ENCODE results near the gene DISC1.

Gene DISC1

DNA sequence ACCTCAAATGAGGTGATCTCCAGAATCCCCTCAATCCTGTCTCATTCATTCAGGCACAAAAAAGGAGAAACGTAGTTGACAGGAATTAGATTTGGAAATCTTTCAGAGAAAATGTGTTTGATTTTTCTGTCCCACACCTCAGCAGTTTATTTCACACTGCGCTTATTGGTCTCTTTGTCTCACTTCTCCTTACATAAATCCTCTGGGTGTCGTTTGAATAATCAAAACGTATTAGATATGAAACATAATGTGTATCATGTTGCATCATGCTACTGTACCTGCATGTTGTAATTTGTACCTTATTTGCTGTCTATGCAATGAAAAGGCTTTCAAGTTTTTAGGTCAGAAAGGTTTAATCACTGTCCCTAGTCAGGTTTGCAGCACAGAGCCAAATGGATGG lies 255.7 kb downstream of the DISC1 start:
- DNase-seq (ENCODE audit: insufficient read length) (no peak), FAIRE-seq (no peak)
- TF ChIP-seq POLR2AphosphoS5 (IDR thresholded peaks at IDR 0.05; ENCODE audit: low read depth, low read length) (no peak), POLR2A (IDR thresholded peaks at IDR 0.05; ENCODE audit: low read depth, low read length) (no peak), TAF1 (IDR thresholded peaks at IDR 0.05; ENCODE audit: borderline replicate concordance, low read depth, low read length) (no peak)

DNA sequence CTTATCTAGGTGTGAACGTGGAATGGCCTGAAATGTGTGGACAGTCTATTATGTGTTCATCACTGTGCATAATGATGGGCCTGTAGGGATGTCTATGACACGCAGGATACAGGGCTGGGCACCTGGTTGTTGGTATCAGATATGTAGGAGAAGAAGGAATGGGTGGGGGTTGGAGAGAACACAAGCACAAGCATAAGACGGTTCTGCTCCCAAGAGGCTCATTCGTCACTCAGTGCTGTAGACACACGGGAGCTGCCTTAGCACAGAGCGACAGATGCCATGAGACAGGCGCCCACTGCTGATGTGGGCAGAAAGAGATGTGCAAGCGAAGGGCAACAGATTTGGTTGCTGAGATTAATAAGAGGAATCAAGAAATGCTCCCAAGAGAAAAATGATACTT lies 256.2 kb downstream of the DISC1 start:
- no peak for FAIRE-seq
- TF ChIP-seq POLR2AphosphoS5 (IDR thresholded peaks at IDR 0.05; ENCODE audit: low read depth, low read length) (no peak), POLR2A (IDR thresholded peaks at IDR 0.05; ENCODE audit: low read depth, low read length) (no peak), TAF1 (IDR thresholded peaks at IDR 0.05; ENCODE audit: borderline replicate concordance, low read depth, low read length) (no peak)
- DNase-seq (ENCODE audit: insufficient read length): no peak

DNA sequence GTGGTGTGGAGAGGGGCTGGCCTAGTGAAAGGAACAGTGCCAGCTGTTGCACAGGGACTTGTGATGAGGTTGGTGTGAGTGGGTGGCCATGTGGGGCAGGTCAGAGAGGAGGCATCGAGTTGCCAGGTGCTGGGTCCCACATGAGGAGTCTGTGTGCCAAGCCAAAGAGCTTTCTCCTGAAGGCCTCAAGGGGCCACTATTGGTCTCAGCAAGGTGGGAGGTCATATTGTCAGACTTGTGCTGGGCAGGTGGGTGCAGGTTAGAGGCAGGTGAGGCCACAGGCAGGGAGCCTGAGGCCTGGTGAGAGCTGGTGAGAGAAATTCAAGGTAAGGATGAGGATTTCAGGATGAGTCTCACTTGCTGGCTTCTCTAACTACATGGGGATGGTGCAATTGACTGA lies 256.8 kb downstream of the DISC1 start:
- TF ChIP-seq POLR2A (IDR thresholded peaks at IDR 0.05; ENCODE audit: low read depth, low read length): no peak
- no peak for TF ChIP-seq POLR2AphosphoS5 (IDR thresholded peaks at IDR 0.05; ENCODE audit: low read depth, low read length)
- TF ChIP-seq TAF1 (IDR thresholded peaks at IDR 0.05; ENCODE audit: borderline replicate concordance, low read depth, low read length): no peak
- DNase-seq (ENCODE audit: insufficient read length) (no peak), FAIRE-seq (no peak)

DNA sequence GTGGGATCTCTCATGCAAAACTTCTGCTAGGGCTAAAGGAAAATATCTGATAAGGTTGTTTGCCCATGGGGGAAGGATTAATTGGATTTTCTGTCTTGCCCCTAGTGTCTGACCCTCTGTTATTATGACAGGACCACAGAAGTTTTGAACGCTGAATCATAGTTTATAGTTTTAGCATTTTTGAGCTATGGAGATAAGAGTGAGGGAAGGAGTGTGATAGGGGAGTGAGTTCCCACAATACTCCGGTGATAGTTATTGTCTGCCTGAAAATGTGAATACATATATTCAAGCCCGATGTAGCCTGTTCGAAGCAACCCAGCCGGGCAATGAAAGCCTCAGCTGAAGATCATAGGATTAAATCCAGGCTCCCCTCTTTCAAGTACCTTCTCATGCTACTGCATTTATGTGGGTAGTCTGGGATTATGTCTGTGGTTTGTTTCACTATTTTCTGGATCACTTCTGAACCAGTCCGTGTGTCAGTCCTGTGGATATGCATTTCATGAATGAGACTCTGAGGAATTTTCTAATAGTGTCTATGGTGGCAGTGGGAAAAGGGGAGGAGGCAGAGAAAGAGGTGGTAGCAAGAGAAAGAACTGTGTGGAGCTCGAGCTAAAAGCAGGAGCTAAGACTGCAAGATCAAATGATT lies 258.7 kb downstream of the DISC1 start:
- DNase-seq (ENCODE audit: insufficient read length) (no peak), FAIRE-seq (no peak)
- no peak for TF ChIP-seq TAF1 (IDR thresholded peaks at IDR 0.05; ENCODE audit: borderline replicate concordance, low read depth, low read length)
- TF ChIP-seq POLR2A (IDR thresholded peaks at IDR 0.05; ENCODE audit: low read depth, low read length): no peak
- no peak for TF ChIP-seq POLR2AphosphoS5 (IDR thresholded peaks at IDR 0.05; ENCODE audit: low read depth, low read length)

DNA sequence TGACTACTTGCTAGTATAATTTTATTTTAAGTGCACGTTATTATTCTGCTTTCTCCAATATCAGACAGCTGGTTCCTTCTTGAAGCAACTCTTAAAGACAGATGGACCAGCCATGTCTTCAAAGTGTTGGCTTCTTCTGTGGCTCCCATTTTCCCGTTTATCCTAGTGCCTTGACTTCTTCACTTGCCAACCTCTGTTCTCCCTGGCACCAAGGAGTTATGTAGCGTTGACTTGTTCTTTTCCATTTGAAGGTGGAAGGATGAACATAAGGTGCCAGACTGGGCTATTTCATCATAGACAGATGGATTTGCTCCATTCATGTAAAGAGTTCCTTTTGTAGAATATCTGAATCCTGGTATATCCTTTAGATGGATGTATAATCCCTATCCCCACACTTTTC lies 260.6 kb downstream of the DISC1 start:
- DNase-seq (ENCODE audit: insufficient read length) (no peak), FAIRE-seq (no peak)
- no peak for TF ChIP-seq TAF1 (IDR thresholded peaks at IDR 0.05; ENCODE audit: borderline replicate concordance, low read depth, low read length)
- TF ChIP-seq POLR2AphosphoS5 (IDR thresholded peaks at IDR 0.05; ENCODE audit: low read depth, low read length): no peak
- TF ChIP-seq POLR2A (IDR thresholded peaks at IDR 0.05; ENCODE audit: low read depth, low read length): no peak

DNA sequence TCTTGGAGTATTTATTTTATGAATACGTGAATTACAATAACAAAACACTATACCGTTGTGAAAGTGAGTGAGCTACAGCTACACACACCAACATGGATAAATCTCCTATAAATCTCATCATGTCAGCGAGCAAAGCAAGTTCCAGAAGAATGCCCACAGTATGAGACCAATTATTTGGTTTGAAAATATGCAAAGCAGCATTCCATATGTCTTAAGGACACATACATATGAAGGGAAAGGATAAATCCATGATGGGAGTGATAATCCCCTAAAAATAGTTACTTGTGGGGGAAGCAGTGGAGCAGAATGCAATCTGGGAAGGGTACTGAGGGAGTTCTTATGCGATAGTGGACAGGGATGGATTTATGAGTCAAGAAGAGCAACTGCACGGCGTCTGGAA lies 261.3 kb downstream of the DISC1 start:
- FAIRE-seq: no peak

DNA sequence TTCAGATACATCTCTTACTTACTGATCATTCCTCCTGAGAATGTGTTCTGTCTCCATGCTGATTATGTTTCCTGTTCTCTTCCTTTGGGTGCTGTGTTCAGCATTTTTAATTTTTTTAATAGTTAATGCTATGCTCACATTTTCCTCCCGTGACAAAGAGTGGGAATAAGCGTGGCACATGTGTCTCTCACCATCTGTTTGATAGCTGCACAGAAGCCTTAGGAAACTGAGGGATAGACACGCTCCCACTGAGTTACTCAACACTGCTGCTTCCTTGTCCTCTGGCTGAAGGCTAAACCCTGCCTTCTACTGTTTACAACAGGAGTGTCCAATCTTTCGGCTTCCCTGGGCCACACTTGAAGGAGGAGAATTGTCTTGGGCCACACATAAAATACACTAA lies 264.2 kb downstream of the DISC1 start:
- DNase-seq (ENCODE audit: insufficient read length) (no peak), FAIRE-seq (no peak)
- no peak for TF ChIP-seq POLR2AphosphoS5 (IDR thresholded peaks at IDR 0.05; ENCODE audit: low read depth, low read length)
- TF ChIP-seq POLR2A (IDR thresholded peaks at IDR 0.05; ENCODE audit: low read depth, low read length): no peak
- no peak for TF ChIP-seq TAF1 (IDR thresholded peaks at IDR 0.05; ENCODE audit: borderline replicate concordance, low read depth, low read length)

More for the DNA sequence above, 261.3 kb downstream of the DISC1 start:
- TF ChIP-seq POLR2A (IDR thresholded peaks at IDR 0.05; ENCODE audit: low read depth, low read length) (no peak), POLR2AphosphoS5 (IDR thresholded peaks at IDR 0.05; ENCODE audit: low read depth, low read length) (no peak), TAF1 (IDR thresholded peaks at IDR 0.05; ENCODE audit: borderline replicate concordance, low read depth, low read length) (no peak)
- DNase-seq (ENCODE audit: insufficient read length): no peak

DNA sequence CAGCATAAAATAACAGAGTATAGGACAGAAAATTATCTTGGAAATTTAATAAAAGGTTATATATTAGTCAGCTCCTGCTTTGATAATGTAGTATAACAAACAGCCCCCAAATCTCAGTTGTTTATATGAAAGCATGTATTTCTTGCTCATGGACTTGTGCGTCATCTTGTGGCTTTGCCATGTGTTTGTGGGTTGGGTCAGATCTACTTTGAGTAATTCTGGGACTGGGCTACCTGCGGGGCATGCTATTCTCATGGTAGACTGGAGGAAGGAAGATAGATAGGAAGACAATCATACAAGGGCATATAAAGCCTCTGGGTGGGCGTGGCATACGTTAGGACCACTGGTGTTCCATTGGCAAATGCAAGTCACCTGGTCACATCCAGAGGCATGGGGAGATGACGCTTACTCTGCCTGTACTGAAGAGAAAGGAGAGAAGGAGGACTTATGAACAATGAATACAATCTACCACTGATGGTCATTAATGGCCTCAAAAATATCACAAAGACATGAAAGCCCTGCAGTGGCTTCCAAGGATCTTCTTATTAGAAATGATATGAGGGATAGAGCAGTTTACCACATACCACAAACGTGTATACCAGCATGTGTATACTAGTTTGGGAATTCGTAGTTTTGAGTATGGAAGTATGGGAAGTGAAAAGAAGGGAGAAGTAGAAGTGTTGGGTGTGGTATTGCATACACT lies 267.0 kb downstream of the DISC1 start:
- DNase-seq (ENCODE audit: insufficient read length): no peak
- TF ChIP-seq POLR2AphosphoS5 (IDR thresholded peaks at IDR 0.05; ENCODE audit: low read depth, low read length): no peak
- no peak for FAIRE-seq

DNA sequence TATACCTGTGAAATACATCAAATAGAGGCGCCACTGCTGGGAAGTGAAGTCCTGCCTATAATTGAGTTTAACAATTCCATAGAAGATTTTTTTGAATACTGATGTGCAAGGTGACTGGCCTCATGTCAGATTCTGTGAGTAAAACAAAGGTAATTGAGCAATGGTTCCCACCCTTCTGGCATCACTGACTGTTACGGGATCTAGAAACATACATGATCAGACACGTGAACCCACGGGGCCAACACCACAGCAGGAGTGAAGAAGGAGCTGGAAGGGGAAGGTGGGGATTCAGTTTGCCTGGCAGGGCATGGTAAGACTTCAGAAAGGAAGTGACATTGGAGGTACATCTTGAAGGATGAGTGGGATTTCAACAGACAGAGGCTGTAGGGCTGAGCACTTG lies 270.2 kb downstream of the DISC1 start:
- FAIRE-seq (no peak), DNase-seq (ENCODE audit: insufficient read length) (no peak)
- TF ChIP-seq POLR2A (IDR thresholded peaks at IDR 0.05; ENCODE audit: low read depth, low read length) (no peak), TAF1 (IDR thresholded peaks at IDR 0.05; ENCODE audit: borderline replicate concordance, low read depth, low read length) (no peak), POLR2AphosphoS5 (IDR thresholded peaks at IDR 0.05; ENCODE audit: low read depth, low read length) (no peak)

DNA sequence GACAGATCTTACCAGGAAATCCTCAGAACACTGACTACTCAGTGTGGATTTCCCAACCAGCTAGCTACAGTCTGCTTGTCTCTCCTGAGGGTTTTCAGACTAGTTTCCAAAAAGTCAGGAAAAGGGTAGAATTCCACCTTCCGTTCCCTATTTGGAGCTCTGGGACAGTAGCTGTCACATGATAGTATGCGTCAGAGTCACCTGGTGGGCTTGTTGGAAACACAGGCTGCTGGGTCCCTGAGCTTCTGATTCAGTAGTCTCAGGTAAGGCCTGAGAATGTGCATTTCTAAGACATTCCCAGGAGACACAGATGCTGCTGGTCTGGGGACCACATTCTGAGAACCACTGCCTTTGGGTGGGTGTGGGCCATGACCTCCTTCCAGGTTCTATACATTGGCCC lies 272.5 kb downstream of the DISC1 start:
- no peak for FAIRE-seq
- TF ChIP-seq POLR2A (IDR thresholded peaks at IDR 0.05; ENCODE audit: low read depth, low read length) (no peak), TAF1 (IDR thresholded peaks at IDR 0.05; ENCODE audit: borderline replicate concordance, low read depth, low read length) (no peak), POLR2AphosphoS5 (IDR thresholded peaks at IDR 0.05; ENCODE audit: low read depth, low read length) (no peak)

DNA sequence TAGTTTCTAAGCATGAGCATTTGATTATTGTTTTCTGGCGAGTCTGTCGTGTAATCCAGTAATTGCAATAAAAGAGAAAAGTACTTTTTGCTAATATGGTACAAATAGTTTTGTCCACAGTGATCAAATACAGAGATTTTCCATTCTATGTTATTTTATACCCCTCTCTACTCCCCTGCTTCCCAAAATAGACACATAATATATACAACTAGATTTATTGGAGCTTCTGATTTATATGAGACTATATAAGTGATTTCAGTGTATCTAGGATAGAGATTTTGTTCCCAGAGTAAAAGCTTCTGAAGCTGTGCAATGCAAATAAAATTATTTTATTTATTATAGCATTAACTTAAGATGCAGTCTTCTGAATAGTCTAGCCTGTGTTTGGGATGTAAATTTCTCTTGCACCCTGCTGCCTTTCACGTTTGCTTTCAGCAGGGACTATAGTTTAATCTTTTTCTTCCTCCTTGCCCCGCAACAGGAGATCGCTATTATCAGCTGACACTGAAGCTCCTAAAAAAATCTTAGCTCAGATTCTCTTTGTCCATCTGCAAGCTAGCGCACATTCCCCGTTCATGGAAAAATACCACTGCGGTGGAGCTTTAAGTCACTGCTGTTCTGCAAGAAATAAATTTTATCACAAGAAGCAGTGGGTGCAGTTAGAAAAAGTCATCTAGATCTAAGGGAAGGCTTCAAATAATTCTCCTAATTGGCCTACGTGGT lies 273.3 kb downstream of the DISC1 start:
- DNase-seq (ENCODE audit: insufficient read length): no peak
- no peak for FAIRE-seq
- TF ChIP-seq TAF1 (IDR thresholded peaks at IDR 0.05; ENCODE audit: borderline replicate concordance, low read depth, low read length) (no peak), POLR2A (IDR thresholded peaks at IDR 0.05; ENCODE audit: low read depth, low read length) (no peak), POLR2AphosphoS5 (IDR thresholded peaks at IDR 0.05; ENCODE audit: low read depth, low read length) (no peak)

More for the DNA sequence above, 272.5 kb downstream of the DISC1 start:
- DNase-seq (ENCODE audit: insufficient read length): no peak

Measured in GM12892 (cell line).